H9 (cell line): ENCODE measurements around the gene TSC2. TPM values are rescaled to one million over a fixed set of nuclear protein-coding genes. Genes with fewer than 3 reads are reported as not detected.

ENCODE experiments used
- DNase-seq: peaks from one replicate; pipeline ENCODE4 v3.0.0-alpha.2; 2017
- H2AFZ ChIP-seq: one replicate; pipeline ENCODE4 v1.6.1; 2013; ENCODE audit warnings: mild to moderate bottlenecking, low read length, control low read depth, moderate library complexity
- H2AK5ac ChIP-seq: 2 replicates; pipeline ENCODE4 v1.6.1; 2013; ENCODE audit warnings: low read length, control low read depth, mixed read lengths; ENCODE audit not compliant: insufficient read length
- H2BK120ac ChIP-seq: one replicate; pipeline ENCODE4 v1.6.1; 2013; ENCODE audit warnings: low read depth, mild to moderate bottlenecking, low read length, control low read depth, inconsistent platforms; ENCODE audit not compliant: poor library complexity, severe bottlenecking
- H2BK12ac ChIP-seq: 2 replicates; pipeline ENCODE4 v1.6.1; 2013; ENCODE audit warnings: low read length, control low read depth, mixed read lengths, low read depth; ENCODE audit not compliant: insufficient read length
- H2BK15ac ChIP-seq: 2 replicates; pipeline ENCODE4 v1.6.1; 2013; ENCODE audit warnings: low read depth, low read length, control low read depth
- H2BK20ac ChIP-seq: one replicate; pipeline ENCODE4 v1.6.1; 2013; ENCODE audit warnings: low read depth, mild to moderate bottlenecking, low read length, control low read depth, inconsistent platforms; ENCODE audit not compliant: poor library complexity, severe bottlenecking
- H2BK5ac ChIP-seq: 2 replicates; pipeline ENCODE4 v1.6.1; 2013; ENCODE audit warnings: low read length, control low read depth, mixed read lengths; ENCODE audit not compliant: insufficient read length
- H3K14ac ChIP-seq: 2 replicates; pipeline ENCODE4 v1.6.1; 2013; ENCODE audit warnings: low read length, control low read depth; ENCODE audit not compliant: insufficient read depth
- H3K18ac ChIP-seq: 2 replicates; pipeline ENCODE4 v1.6.1; 2013; ENCODE audit warnings: low read depth, mild to moderate bottlenecking, mixed read lengths, low read length, control low read depth; ENCODE audit not compliant: insufficient read length
- H3K23ac ChIP-seq: 2 replicates; pipeline ENCODE4 v1.6.1; 2013; ENCODE audit warnings: low read length, control low read depth, mixed read lengths, low read depth; ENCODE audit not compliant: insufficient read length
- H3K23me2 ChIP-seq: 2 replicates; pipeline ENCODE4 v1.6.1; 2013; ENCODE audit warnings: low read depth, mild to moderate bottlenecking, mixed read lengths, low read length, control low read depth; ENCODE audit not compliant: insufficient read length, poor library complexity, severe bottlenecking
- H3K27ac ChIP-seq: 2 replicates; pipeline ENCODE4 v1.5.1; 2013; ENCODE audit warnings: low read length, control low read depth, mixed read lengths, low read depth; ENCODE audit not compliant: insufficient read length
- H3K27me3 ChIP-seq: 2 replicates; pipeline ENCODE4 v1.6.1; 2013; ENCODE audit warnings: low read length, control low read depth, inconsistent platforms; ENCODE audit not compliant: insufficient read depth
- H3K4ac ChIP-seq: 2 replicates; pipeline ENCODE4 v1.6.1; 2013; ENCODE audit warnings: low read depth, mild to moderate bottlenecking, control low read depth, inconsistent platforms, low read length, moderate library complexity
- H3K4me1 ChIP-seq: 2 replicates; pipeline ENCODE4 v1.6.1; 2013; ENCODE audit warnings: low read length, control low read depth, inconsistent platforms; ENCODE audit not compliant: insufficient read depth
- H3K4me2 ChIP-seq: 2 replicates; pipeline ENCODE4 v1.6.1; 2013; ENCODE audit warnings: low read length, control low read depth, mixed read lengths; ENCODE audit not compliant: insufficient read length, insufficient read depth
- H3K56ac ChIP-seq: 2 replicates; pipeline ENCODE4 v1.6.1; 2013; ENCODE audit warnings: low read depth, mild to moderate bottlenecking, mixed read lengths, low read length, control low read depth; ENCODE audit not compliant: insufficient read length
- H3K79me1 ChIP-seq: 2 replicates; pipeline ENCODE4 v1.6.1; 2013; ENCODE audit warnings: low read depth, mild to moderate bottlenecking, moderate library complexity, low read length, control low read depth, inconsistent platforms; ENCODE audit not compliant: insufficient read depth, poor library complexity, severe bottlenecking
- H3K79me2 ChIP-seq: 2 replicates; pipeline ENCODE4 v1.6.1; 2013; ENCODE audit warnings: low read length, control low read depth, inconsistent platforms; ENCODE audit not compliant: insufficient read depth
- H3K9ac ChIP-seq: 2 replicates; pipeline ENCODE4 v1.6.1; 2013; ENCODE audit warnings: low read length, control low read depth, mixed read lengths; ENCODE audit not compliant: insufficient read length; ENCODE audit errors: extremely low read depth
- H3K9me3 ChIP-seq: one replicate; pipeline ENCODE4 v1.6.1; 2013; ENCODE audit warnings: low read depth, low read length, inconsistent platforms; ENCODE audit not compliant: control insufficient read depth
- H3T11ph ChIP-seq: one replicate; pipeline ENCODE4 v1.6.1; 2013; ENCODE audit warnings: mild to moderate bottlenecking, low read length, control low read depth, inconsistent platforms
- H4K20me1 ChIP-seq: one replicate; pipeline ENCODE4 v1.6.1; 2013; ENCODE audit not compliant: control insufficient read depth, insufficient read length, insufficient read depth
- H4K5ac ChIP-seq: 2 replicates; pipeline ENCODE4 v1.6.1; 2013; ENCODE audit warnings: low read depth, mild to moderate bottlenecking, mixed read lengths, low read length, control low read depth; ENCODE audit not compliant: insufficient read length
- H4K8ac ChIP-seq: replicated peaks from 2 replicates; pipeline ENCODE4 v1.6.1; 2013; ENCODE audit warnings: low read length, control low read depth, mixed read lengths, low read depth; ENCODE audit not compliant: insufficient read length
- H4K91ac ChIP-seq: 2 replicates; pipeline ENCODE4 v1.6.1; 2013; ENCODE audit warnings: low read depth, mild to moderate bottlenecking, moderate library complexity, mixed read lengths, low read length, control low read depth; ENCODE audit not compliant: insufficient read length
- H3K27ac Mint-ChIP-seq, 3 experiments: 2 replicates in 2 of 3; 3 replicates in 1 of 3; pipeline ENCODE4 v1.8.0; 2020 to 2021; ENCODE audit warnings: mixed read lengths in 3 of 3, mild to moderate bottlenecking in 1 of 3, moderate library complexity in 1 of 3
- H3K27me3 Mint-ChIP-seq: 2 replicates; pipeline ENCODE4 v1.8.0; 2021; ENCODE audit warnings: low read depth, mild to moderate bottlenecking, moderate library complexity, mixed read lengths
- H3K36me3 Mint-ChIP-seq, 3 experiments: 2 replicates in 2 of 3; 3 replicates in 1 of 3; pipeline ENCODE4 v1.8.0; 2020 to 2021; ENCODE audit warnings: low read depth in 3 of 3, mixed read lengths in 3 of 3; ENCODE audit not compliant: insufficient read depth in 1 of 3
- H3K4me1 Mint-ChIP-seq, 2 experiments: 2 replicates each; pipeline ENCODE4 v1.8.0; 2020; ENCODE audit warnings: mixed read lengths in 2 of 2
- H3K4me3 Mint-ChIP-seq, 2 experiments: 2 replicates in 1 of 2; 3 replicates in 1 of 2; pipeline ENCODE4 v1.8.0; 2020 to 2021; ENCODE audit warnings: mild to moderate bottlenecking in 2 of 2, mixed read lengths in 2 of 2, moderate library complexity in 1 of 2
- H3K9me3 Mint-ChIP-seq, 2 experiments: 2 replicates in 1 of 2; 3 replicates in 1 of 2; pipeline ENCODE4 v1.8.0; 2020; ENCODE audit warnings: mild to moderate bottlenecking in 2 of 2, mixed read lengths in 2 of 2, moderate library complexity in 1 of 2
- CTCF ChIP-seq: fragments of 200-600 bp; sonication (generic); conservative IDR thresholded peaks from 3 replicates; pipeline ENCODE4 v1.8.0; 2021; ENCODE audit warnings: antibody characterized with exemption, mild to moderate bottlenecking
- WGBS: extraction: QIAGEN DNeasy Blood & Tissue Kit; methylation state at CpG from one replicate; pipeline ENCODE4 v1.1.7; 2013; ENCODE audit warnings: missing lambda C conversion rate, low lambda C conversion rate, mixed read lengths; ENCODE audit not compliant: insufficient read length; ENCODE audit errors: extremely low coverage; 5-methylcytosine and 5-hydroxymethylcytosine counted together
- total RNA-seq: library from RNA; stranded (reverse); gene quantifications from 2 replicates; pipeline ENCODE4 v1.2.1, GENCODE V29; 2021

The TSC2 gene
- total RNA-seq, 1 experiment from 2014 or later: 122 TPM

GRCh38 chr16:2053897-2054296 lies 6.1 kb downstream of the TSC2 start:
- Mint-ChIP-seq H3K27me3 (no peaks in the 10 kb centered on the region), H3K36me3 (peaks cover 6 to 42% (median 40%) of the 10 kb centered on the region in 3 experiments; a peak in 6 of 7 replicates), H3K4me3 (no peak overlapping the region), H3K4me1 (no peaks in the 10 kb centered on the region; a peak in 1 of 4 replicates), H3K27ac (no peak overlapping the region), H3K9me3 (no peaks in the 10 kb centered on the region)
- no peak overlapping the region for H3K27ac ChIP-seq
- H3K4ac ChIP-seq: no peak overlapping the region
- WGBS: no CpG with 5 or more reads among the region's 17 CpGs
- no peak overlapping the region for H3K18ac ChIP-seq
- no peak overlapping the region for H2AK5ac ChIP-seq
- no peak for DNase-seq
- H2BK5ac ChIP-seq: no peak overlapping the region
- no peaks in the 10 kb centered on the region for H3K4me1 ChIP-seq
- H3K23me2 ChIP-seq: no peaks in the 10 kb centered on the region
- no peak overlapping the region for H2BK12ac ChIP-seq
- H3K56ac ChIP-seq: no peak overlapping the region
- H3T11ph ChIP-seq: no peak overlapping the region
- no peak overlapping the region for H2BK120ac ChIP-seq
- H4K5ac ChIP-seq: no peak overlapping the region
- H4K8ac ChIP-seq: no peak overlapping the region
- no peak overlapping the region for H3K23ac ChIP-seq
- no peaks in the 10 kb centered on the region for H3K27me3 ChIP-seq
- H4K91ac ChIP-seq: no peak overlapping the region
- no peak overlapping the region for H2AFZ ChIP-seq
- H3K79me2 ChIP-seq: no peaks in the 10 kb centered on the region
- H3K4me2 ChIP-seq: no peak overlapping the region
- H3K9me3 ChIP-seq: no peaks in the 10 kb centered on the region
- peaks cover 2% of the 10 kb centered on the region for H4K20me1 ChIP-seq
- no peak overlapping the region for H3K9ac ChIP-seq
- no peak for TF ChIP-seq CTCF
- no peaks in the 10 kb centered on the region for H3K79me1 ChIP-seq
- H2BK20ac ChIP-seq: no peak overlapping the region
- no peak overlapping the region for H3K14ac ChIP-seq
- no peak overlapping the region for H2BK15ac ChIP-seq
